Activated CD4-positive, alpha-beta T cell treated with anti-CD3 and anti-CD28 coated beads, Interleukin-2, amount 50 U/mL, for 16 hours (primary cell): Measurements from ENCODE around the gene SETD6.
"Not testable (repeated sequence)": the region's sequence is repeated elsewhere in the genome, so short reads cannot be mapped to it uniquely, and the experiment has no call there.

Experiments used
- DNase-seq: peaks from one replicate; pipeline ENCODE4 v3.0.0-alpha.2; 2020

Gene SETD6

GRCh38 chr16:58548378-58548777 lies 33.1 kb downstream of the SETD6 start:
- no peak for DNase-seq

- DNase-seq: no peak
Observed at GRCh38 chr16:58551496-58551895, 36.2 kb downstream of the SETD6 start.

GRCh38 chr16:58556678-58557077 lies 41.4 kb downstream of the SETD6 start:
- DNase-seq: no peak

- DNase-seq: no peak
Observed at GRCh38 chr16:58563235-58563634, 47.9 kb downstream of the SETD6 start.

GRCh38 chr16:58563775-58564174 lies 48.5 kb downstream of the SETD6 start:
- no peak for DNase-seq

- DNase-seq: not testable (repeated sequence)
Observed at GRCh38 chr16:58565697-58566096, 50.4 kb downstream of the SETD6 start.
